Heart left ventricle (tissue), 16 donors: ENCODE results near the gene PARD3. TPM values are rescaled to one million over a fixed set of nuclear protein-coding genes. Genes with fewer than 3 reads are reported as not detected.

ENCODE experiments used
- ATAC-seq, 4 donors: fragments of 200-7000 bp; cut with Tn5 transposase; one replicate each; pipeline ENCODE4 v1.9.1; 2020 to 2022; ENCODE audit warnings: moderate library complexity in 4 of 4, mild to moderate bottlenecking in 3 of 4, moderate number of reproducible peaks in 1 of 4
- DNase-seq, 5 donors: peaks; one replicate each; pipeline ENCODE4 v3.0.0-alpha.2; 2020
- H3K27ac ChIP-seq, 12 donors: fragments of 200-600 bp; sonication (generic) in 4 of 12; one replicate each; pipeline versions ENCODE4 v1.5.0 to v1.8.0; 2016 to 2022; ENCODE audit warnings: mild to moderate bottlenecking in 2 of 12
- H3K27me3 ChIP-seq, 9 donors: fragments of 200-600 bp; sonication (generic) in 2 of 9; one replicate each; pipeline versions ENCODE4 v1.5.1 to v1.8.0; 2016 to 2022; ENCODE audit warnings: mild to moderate bottlenecking in 3 of 9
- H3K36me3 ChIP-seq, 9 donors: fragments of 200-600 bp; sonication (generic) in 2 of 9; one replicate each; pipeline versions ENCODE4 v1.5.0 to v1.8.0; 2018 to 2022; ENCODE audit warnings: mild to moderate bottlenecking in 2 of 9
- H3K4me1 ChIP-seq, 12 donors: fragments of 200-600 bp; sonication (generic) in 4 of 12; one replicate each; pipeline versions ENCODE4 v1.5.0 to v1.8.0; 2016 to 2022; ENCODE audit warnings: mild to moderate bottlenecking in 3 of 12
- H3K4me3 ChIP-seq, 12 donors: fragments of 200-600 bp; sonication (generic) in 4 of 12; one replicate each; pipeline versions ENCODE4 v1.5.0 to v1.8.0; 2017 to 2022; ENCODE audit warnings: mild to moderate bottlenecking in 9 of 12, moderate library complexity in 4 of 12
- H3K9me3 ChIP-seq, 12 donors: fragments of 200-600 bp; sonication (generic) in 4 of 12; one replicate each; pipeline versions ENCODE4 v1.5.0 to v1.8.0; 2016 to 2022; ENCODE audit warnings: mild to moderate bottlenecking in 1 of 12
- POLR2A ChIP-seq, 2 donors: fragments of 450-650 bp; IDR thresholded peaks; one replicate each; pipeline ENCODE4 v1.6.1; 2017; ENCODE audit warnings: antibody characterized with exemption in 2 of 2, mild to moderate bottlenecking in 2 of 2, moderate library complexity in 2 of 2
- WGBS, 4 donors: extraction: QIAGEN DNeasy Blood & Tissue Kit in 2 of 4; methylation state at CpG; one replicate each; pipeline versions ENCODE4 v1.1.5 to v1.1.7; 2013 to 2018; 5-methylcytosine and 5-hydroxymethylcytosine counted together
- intact Hi-C, 10 donors: fragments of 100-400 bp; cut with DNase I; formaldehyde crosslinking; loops; one replicate each; pipeline versions ENCODE4 v1.11.1 to v1.14.2; 2022
- polyA plus RNA-seq, 2 donors: library from polyadenylated mRNA; stranded (reverse); fragments of 200-250 nt; gene quantifications; one replicate each; pipeline ENCODE4 v1.2.3, GENCODE V29; 2013
- total RNA-seq, 9 donors: library from RNA; depleted of rRNA in 2 of 9; stranded (reverse); fragments of >200 nt in 2 of 9; fragmentation: NEBNext Ultra II Directional in 3 of 9; extraction: Animal tissue kit (Norgen Biotek cat#: 25700) in 3 of 9; gene quantifications; one replicate each; pipeline versions ENCODE4 v1.1.0 to v1.2.4, GENCODE V29; 2016 to 2023
- TF ChIP-seq, protein P1 (sequence below), 12 donors: fragments of 200-600 bp; sonication (generic) in 4 of 12; IDR thresholded peaks; one replicate each; pipeline versions ENCODE4 v1.5.0 to v1.8.0; 2018 to 2022; ENCODE audit warnings: antibody characterized with exemption in 12 of 12, mild to moderate bottlenecking in 5 of 12
- donor health status: ischemic (EF 13 %, LVEDD 7.1; RV severe dilation, severe dysfunction).
- donor health status: healthy with polysubstance abuse.
- donor health status: DM: no; HTN: yes; CAD: no.
- donor health status: DM: no; HTN: no; CAD: no.
- donor health status: ischemic (EF 25% LVEDD 6.9; RV normal size, moderate dysfunction).
- donor health status: ischemic (EF 25% LVEDD 5.7; RV mildly dilated, moderate dysfunction).
- donor health status: healthy.
- donor health status: DM: yes; HTN: yes; CAD: no.
- donor health status: ischemic (EF 35%, LVEDD 5.7; RV mildly dilated, moderate dysfunction).
- donor health status: nonischemic (EF 11% LVEDD 7.7; RV severe dilation, severe dysfunction).
- donor health status: DM: yes; HTN: yes; CAD: no.
- donor health status: PGD.
- donor health status: ischemic (EF 29% LVEDD 5.4; RV normal size, mild dysfunction).
- donor health status: nonischemic (EF 23%, LVEDD 6.1; RV moderate dilation, normal function).

The PARD3 gene
- total and polyA plus RNA-seq, 11 donors, result 24.8 to 69.7 (median 33.1) TPM

DNA sequence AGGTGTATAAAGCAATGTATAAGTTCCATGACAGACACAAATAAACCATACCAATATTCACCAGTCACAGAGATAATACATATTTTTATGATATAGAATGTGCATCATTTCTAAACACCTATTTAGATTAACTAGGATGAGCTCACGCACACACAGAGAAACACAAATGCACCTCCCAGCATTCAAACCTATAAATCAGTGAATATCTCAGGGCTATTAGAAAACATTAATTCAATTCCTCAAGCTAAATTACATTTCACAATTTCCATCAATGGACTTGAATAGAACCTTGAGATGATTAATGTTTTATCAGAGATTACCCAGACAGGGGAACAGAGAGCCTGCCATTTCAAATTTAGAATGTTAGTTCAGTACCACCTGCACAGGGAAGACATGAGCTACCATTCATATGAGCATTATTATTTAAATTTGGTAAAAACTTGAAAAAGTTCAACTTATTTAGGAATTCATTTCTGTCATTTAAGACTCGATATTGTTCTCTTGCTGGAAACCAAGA lies 221.7 kb downstream of the PARD3 start:
- DNase-seq, result no peak
- Histone ChIP-seq H3K4me3 (no peak overlapping the region), H3K36me3 (no peaks in the 10 kb centered on the region), H3K9me3 (peaks cover 0 to 3% (median 0%) of the 10 kb centered on the region in 12 donors), H3K27ac (no peak overlapping the region), H3K4me1 (peaks cover 0 to 7% (median 0%) of the 10 kb centered on the region in 12 donors), H3K27me3 (no peaks in the 10 kb centered on the region)
- no peak for ATAC-seq
- 95 to 99% (median 97%) methylated on average over 2 of the region's 2 CpGs for WGBS, 4 donors
- TF ChIP-seq, protein P1, sequence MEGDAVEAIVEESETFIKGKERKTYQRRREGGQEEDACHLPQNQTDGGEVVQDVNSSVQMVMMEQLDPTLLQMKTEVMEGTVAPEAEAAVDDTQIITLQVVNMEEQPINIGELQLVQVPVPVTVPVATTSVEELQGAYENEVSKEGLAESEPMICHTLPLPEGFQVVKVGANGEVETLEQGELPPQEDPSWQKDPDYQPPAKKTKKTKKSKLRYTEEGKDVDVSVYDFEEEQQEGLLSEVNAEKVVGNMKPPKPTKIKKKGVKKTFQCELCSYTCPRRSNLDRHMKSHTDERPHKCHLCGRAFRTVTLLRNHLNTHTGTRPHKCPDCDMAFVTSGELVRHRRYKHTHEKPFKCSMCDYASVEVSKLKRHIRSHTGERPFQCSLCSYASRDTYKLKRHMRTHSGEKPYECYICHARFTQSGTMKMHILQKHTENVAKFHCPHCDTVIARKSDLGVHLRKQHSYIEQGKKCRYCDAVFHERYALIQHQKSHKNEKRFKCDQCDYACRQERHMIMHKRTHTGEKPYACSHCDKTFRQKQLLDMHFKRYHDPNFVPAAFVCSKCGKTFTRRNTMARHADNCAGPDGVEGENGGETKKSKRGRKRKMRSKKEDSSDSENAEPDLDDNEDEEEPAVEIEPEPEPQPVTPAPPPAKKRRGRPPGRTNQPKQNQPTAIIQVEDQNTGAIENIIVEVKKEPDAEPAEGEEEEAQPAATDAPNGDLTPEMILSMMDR (IDR thresholded peaks at IDR 0.05), result no peak
- TF ChIP-seq POLR2A (IDR thresholded peaks at IDR 0.05), result no peak
- intact Hi-C loops, result no loop called here

DNA sequence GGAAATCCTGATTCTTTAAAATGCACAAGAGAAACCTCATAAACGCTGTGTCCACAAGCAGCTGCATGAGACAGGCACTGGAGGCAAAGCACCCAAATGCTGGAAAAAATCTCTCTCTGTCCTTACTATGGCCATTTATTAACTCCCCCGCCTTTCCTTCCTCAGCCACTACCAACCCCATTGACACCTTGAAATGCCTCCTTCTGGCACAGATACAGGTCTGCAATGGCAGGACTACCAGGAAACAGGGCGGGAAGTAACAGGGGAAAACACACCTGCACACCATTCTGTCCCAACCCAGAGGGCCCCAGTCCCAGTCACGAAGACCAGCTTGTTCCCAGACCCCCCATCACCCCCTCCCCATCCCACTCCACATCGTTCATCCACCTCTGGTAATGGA lies 224.3 kb downstream of the PARD3 start:
- H3K9me3 ChIP-seq, result peaks cover 0 to 3% (median 0%) of the 10 kb centered on the region in 12 donors
- no peak overlapping the region for H3K27ac ChIP-seq
- DNase-seq (no peak), ATAC-seq (no peak)
- H3K4me3 ChIP-seq, result no peak overlapping the region
- no peaks in the 10 kb centered on the region for H3K36me3 ChIP-seq
- intact Hi-C loops, result no loop called here
- TF ChIP-seq, protein P1 (IDR thresholded peaks at IDR 0.05), result no peak
- no peak for TF ChIP-seq POLR2A (IDR thresholded peaks at IDR 0.05)
- no peaks in the 10 kb centered on the region for H3K27me3 ChIP-seq
- WGBS, 4 donors, result 85 to 93% (median 91%) methylated on average over 5 of the region's 5 CpGs
- no peaks in the 10 kb centered on the region for H3K4me1 ChIP-seq

DNA sequence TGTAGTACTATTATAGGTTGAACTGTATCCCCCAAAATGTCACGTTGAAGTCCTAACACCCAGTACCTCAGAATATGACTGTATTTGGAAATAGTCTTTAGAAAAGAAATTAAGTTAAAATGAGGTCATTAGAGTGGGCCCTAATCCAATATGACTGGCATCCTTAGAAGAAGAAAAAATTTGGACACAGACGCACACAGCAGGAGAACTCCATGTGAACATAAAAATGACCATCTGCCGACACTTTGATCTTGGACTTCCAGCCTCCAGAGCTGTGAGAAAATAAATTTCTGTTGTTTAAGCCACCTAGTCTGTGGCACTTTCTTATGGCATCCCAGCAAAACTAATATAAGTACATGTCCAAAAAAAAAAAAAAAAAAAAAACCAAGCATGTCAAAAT lies 225.8 kb downstream of the PARD3 start:
- no peaks in the 10 kb centered on the region for H3K36me3 ChIP-seq
- WGBS, 4 donors, result 91 to 95% (median 94%) methylated on average over 3 of the region's 3 CpGs
- intact Hi-C loops, result no loop called here

DNA sequence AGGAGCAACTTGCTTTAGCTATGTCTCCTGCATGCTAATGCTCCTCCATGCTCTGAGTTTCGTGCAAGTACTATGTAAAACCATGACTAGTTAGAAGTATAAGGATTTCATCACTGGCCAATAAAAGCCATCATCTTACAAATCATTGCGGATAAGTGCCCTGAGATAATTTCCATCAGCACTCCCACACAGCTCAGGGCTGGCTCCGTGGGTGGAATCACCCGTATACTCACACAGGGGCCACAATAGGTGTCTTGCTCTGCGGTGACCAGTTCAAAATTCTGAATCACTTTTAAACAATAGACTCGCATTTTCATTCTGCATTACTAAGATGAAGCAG lies 227.4 kb downstream of the PARD3 start:
- ATAC-seq (no peak), DNase-seq (no peak)
- 75 to 90% (median 88%) methylated on average over 6 of the region's 6 CpGs for WGBS, 4 donors
- intact Hi-C loops, result no loop called here
- Histone ChIP-seq H3K27me3 (no peaks in the 10 kb centered on the region), H3K4me3 (no peak overlapping the region), H3K4me1 (peaks cover 0 to 15% (median 0%) of the 10 kb centered on the region in 12 donors), H3K36me3 (no peaks in the 10 kb centered on the region), H3K27ac (no peak overlapping the region), H3K9me3 (peaks cover 0 to 3% (median 0%) of the 10 kb centered on the region in 12 donors)
- TF ChIP-seq, protein P1 (IDR thresholded peaks at IDR 0.05), result no peak
- TF ChIP-seq POLR2A (IDR thresholded peaks at IDR 0.05), result no peak

More for the DNA sequence above, 225.8 kb downstream of the PARD3 start:
- H3K4me1 ChIP-seq, result peaks cover 0 to 5% (median 0%) of the 10 kb centered on the region in 12 donors
- no peaks in the 10 kb centered on the region for H3K27me3 ChIP-seq
- H3K27ac ChIP-seq, result no peak overlapping the region
- TF ChIP-seq POLR2A (IDR thresholded peaks at IDR 0.05), result no peak
- TF ChIP-seq, protein P1 (IDR thresholded peaks at IDR 0.05), result no peak
- H3K4me3 ChIP-seq, result no peak overlapping the region
- DNase-seq (no peak), ATAC-seq (no peak)
- peaks cover 0 to 3% (median 0%) of the 10 kb centered on the region in 12 donors for H3K9me3 ChIP-seq
